NT2/D1 (cell line): ENCODE data around the gene BET1L.

Experiments used
- YY1 ChIP-seq: IDR thresholded peaks from 2 replicates; pipeline ENCODE4 v1.6.1; 2011; ENCODE audit not compliant: insufficient read length, insufficient read depth
- ZNF274 ChIP-seq: IDR thresholded peaks from 2 replicates; pipeline ENCODE4 v1.6.1; 2011; ENCODE audit warnings: mild to moderate bottlenecking, low read depth, low read length

DNA sequence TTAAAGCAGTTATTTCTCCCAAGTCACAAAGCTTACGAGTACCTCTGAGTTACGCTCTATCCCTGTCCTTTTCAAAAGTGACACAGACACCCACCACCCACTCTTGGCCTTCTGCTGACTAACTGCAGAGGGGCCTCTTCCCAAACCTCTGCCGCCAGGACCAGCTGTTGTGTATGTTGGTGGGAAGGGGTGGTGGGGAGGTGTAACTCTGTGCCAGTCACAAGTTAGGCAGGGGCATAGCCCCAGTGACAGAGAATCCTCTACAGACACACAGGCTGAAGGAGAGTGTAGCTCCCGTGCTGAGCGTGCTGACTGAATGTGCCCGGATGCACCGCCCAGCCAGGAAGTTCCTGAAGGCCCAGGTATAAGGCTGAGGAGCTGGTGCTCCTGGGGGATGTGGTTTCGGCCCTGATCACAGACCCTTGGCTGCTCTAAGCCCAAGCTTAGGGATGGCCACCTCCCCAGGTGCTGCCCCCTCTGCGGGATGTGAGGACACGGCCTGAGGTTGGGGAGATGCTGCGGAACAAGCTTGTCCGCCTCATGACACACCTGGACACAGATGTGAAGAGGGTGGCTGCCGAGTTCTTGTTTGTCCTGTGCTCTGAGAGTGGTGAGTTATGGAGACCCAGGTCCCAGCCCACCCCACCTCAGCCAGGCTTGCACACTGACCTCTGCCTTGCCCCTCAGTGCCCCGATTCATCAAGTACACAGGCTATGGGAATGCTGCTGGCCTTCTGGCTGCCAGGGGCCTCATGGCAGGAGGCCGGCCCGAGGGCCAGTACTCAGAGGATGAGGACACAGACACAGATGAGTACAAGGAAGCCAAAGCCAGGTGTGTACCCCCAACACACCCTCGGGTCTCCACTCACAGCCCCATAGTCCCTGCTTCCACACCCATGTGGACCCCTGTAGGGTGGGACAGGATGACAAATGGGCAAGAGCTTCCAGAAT is 5.2 kb upstream of the BET1L start:
- TF ChIP-seq ZNF274 (no peak), YY1 (no peak)
